Ascending aorta (tissue), 2 donors: ENCODE data around the gene ZCCHC2. TPM values are rescaled to one million over a fixed set of nuclear protein-coding genes. Genes with fewer than 3 reads are reported as not detected.

Source experiments
- DNase-seq, 2 donors: peaks; one replicate each; pipeline ENCODE4 v3.0.0-alpha.2; 2019; ENCODE audit warnings: low spot score in 2 of 2
- H3K27ac ChIP-seq, 2 donors: fragments of 200-600 bp; sonication (generic); one replicate each; pipeline ENCODE4 v1.5.1; 2016 to 2017; ENCODE audit warnings: mild to moderate bottlenecking in 1 of 2
- H3K27me3 ChIP-seq: fragments of 200-600 bp; sonication (generic); one replicate; pipeline ENCODE4 v1.5.1; 2017
- H3K36me3 ChIP-seq, 2 donors: fragments of 200-600 bp; sonication (generic); one replicate each; pipeline ENCODE4 v1.5.1; 2016
- H3K4me1 ChIP-seq, 2 donors: fragments of 200-600 bp; sonication (generic); one replicate each; pipeline ENCODE4 v1.5.1; 2016 to 2017; ENCODE audit warnings: mild to moderate bottlenecking in 1 of 2
- H3K4me3 ChIP-seq, 2 donors: fragments of 200-600 bp; sonication (generic); one replicate each; pipeline ENCODE4 v1.5.1; 2016 to 2017; ENCODE audit warnings: mild to moderate bottlenecking in 1 of 2
- H3K9me3 ChIP-seq, 2 donors: fragments of 200-600 bp; sonication (generic); one replicate each; pipeline ENCODE4 v1.5.1; 2016
- intact Hi-C: fragments of 100-400 bp; cut with DNase I; formaldehyde crosslinking; loops from one replicate; pipeline ENCODE4 v1.15.1; 2023
- total RNA-seq: library from RNA; depleted of rRNA; stranded (reverse); fragments of >200 nt; gene quantifications from one replicate; pipeline ENCODE4 v1.1.0, GENCODE V29; 2016
- TF ChIP-seq, protein P1 (sequence below), 3 experiments: fragments of 200-600 bp in 2 of 3; fragments of 450-650 bp in 1 of 3; sonication (generic) in 2 of 3; IDR thresholded peaks; one replicate each; pipeline ENCODE4 v1.5.1; 2016 to 2019; ENCODE audit warnings: antibody characterized with exemption in 3 of 3, mild to moderate bottlenecking in 1 of 3, moderate library complexity in 1 of 3

ZCCHC2 gene
- total RNA-seq, 1 donor from 2014 or later, result 22.9 TPM

DNA sequence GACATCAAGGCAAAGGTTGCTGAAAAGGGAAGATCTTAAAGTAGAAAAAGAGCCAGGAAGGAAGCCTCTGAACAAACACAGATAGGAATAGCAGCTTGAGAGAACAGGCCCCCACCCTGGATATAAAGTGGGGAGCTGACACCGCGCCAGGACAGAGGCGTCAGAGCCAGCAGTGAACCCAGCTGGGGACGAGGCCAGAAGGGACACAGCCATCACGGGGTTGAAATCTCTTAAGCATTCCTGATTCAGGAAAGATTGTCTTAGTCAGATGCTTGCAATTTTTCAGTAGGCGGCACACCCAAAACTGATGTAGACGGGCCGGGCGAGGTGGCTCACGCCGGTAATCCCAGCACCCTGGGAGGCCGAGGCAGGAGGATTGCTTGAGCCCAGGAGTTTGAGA is 98.7 kb downstream of the ZCCHC2 start:
- intact Hi-C loops, result no loop called here
- no peak for DNase-seq
- Histone ChIP-seq H3K4me3 (no peak overlapping the region), H3K9me3 (no peaks in the 10 kb centered on the region), H3K27ac (no peak overlapping the region), H3K4me1 (no peaks in the 10 kb centered on the region), H3K36me3 (no peaks in the 10 kb centered on the region), H3K27me3 (no peaks in the 10 kb centered on the region)
- TF ChIP-seq, protein P1, sequence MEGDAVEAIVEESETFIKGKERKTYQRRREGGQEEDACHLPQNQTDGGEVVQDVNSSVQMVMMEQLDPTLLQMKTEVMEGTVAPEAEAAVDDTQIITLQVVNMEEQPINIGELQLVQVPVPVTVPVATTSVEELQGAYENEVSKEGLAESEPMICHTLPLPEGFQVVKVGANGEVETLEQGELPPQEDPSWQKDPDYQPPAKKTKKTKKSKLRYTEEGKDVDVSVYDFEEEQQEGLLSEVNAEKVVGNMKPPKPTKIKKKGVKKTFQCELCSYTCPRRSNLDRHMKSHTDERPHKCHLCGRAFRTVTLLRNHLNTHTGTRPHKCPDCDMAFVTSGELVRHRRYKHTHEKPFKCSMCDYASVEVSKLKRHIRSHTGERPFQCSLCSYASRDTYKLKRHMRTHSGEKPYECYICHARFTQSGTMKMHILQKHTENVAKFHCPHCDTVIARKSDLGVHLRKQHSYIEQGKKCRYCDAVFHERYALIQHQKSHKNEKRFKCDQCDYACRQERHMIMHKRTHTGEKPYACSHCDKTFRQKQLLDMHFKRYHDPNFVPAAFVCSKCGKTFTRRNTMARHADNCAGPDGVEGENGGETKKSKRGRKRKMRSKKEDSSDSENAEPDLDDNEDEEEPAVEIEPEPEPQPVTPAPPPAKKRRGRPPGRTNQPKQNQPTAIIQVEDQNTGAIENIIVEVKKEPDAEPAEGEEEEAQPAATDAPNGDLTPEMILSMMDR (IDR thresholded peaks at IDR 0.05), result no peak

DNA sequence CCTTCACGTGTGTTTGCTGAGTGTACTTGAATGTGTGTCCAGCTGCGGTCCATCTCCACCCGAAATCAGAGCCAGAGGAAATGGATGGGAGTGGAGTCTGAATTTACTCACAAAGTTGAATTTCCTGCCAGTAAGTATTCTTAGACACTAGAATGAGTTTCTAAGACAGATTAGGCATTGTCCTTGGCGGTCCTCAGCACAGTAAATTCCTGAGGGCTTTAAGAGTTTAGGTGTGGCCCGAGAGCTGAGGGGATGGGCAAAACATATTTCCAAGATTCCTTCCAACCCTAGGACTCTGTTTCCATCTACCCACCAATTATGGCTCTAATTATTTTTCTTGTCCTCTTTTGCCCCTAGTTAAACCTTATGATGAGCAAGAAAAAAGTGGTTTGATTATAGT is 102.2 kb downstream of the ZCCHC2 start:
- intact Hi-C loops, result no loop called here
- Histone ChIP-seq H3K36me3 (no peaks in the 10 kb centered on the region), H3K4me1 (no peaks in the 10 kb centered on the region), H3K27ac (no peak overlapping the region), H3K27me3 (no peaks in the 10 kb centered on the region), H3K9me3 (no peaks in the 10 kb centered on the region), H3K4me3 (no peak overlapping the region)
- TF ChIP-seq, protein P1 (IDR thresholded peaks at IDR 0.05), result no peak
- no peak for DNase-seq

Other genes with a start within 250 kb of the ZCCHC2 start
- gene TNFRSF11A, start 197.7 kb upstream of the ZCCHC2 start, total RNA-seq, result 2.7 TPM
- 9.8 TPM for gene PHLPP1, start 192.5 kb downstream of the ZCCHC2 start, total RNA-seq